ENCODE data around the gene DPF3.

DNA sequence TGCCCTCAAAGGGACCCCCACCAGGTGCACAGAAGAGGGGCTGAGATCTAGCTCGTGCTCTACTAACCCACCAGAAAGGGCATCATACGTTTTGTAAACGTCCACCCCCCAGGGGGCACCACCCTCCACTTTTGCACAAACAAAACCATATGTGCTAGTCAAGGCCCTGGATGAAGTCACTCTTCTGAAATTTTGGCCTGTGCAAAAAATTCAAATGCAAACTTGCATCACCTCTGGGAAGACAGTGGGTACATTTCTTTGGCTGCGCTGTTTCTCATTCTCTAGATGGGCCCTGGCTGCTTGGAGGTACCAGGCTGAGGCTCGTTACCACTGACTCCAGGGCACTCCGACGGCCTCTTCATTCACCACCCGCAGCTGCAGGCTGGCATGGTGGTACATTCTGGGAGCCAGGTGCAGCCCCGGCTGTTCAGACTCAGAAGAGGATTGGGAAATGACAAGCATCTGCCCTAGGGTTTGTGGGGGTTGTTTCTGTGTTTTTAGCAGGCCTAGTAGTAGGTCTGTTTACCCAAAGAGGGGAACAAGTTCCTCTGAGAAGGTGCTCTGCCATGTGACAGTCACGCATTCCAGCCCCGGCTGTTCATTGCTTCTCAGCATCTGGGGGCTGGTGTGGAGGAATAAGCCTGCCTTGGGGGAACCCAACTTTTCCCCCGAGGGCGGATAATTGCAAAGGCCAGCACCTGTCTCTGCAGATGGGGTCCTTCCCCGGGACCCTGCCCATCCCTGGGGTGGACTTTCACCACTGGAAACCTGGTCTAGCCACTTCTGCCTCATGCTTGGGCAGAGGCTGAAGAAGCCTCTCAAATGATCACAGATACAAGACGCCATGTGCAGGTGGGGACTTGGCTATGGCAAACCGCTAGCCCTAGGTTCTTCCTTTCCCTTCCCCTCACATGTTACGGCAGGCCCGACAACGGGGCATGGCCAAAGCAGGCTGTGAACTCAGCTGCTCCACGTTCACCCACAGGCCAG, 147.6 kb downstream of the DPF3 start:
- TF ChIP-seq, protein P1, sequence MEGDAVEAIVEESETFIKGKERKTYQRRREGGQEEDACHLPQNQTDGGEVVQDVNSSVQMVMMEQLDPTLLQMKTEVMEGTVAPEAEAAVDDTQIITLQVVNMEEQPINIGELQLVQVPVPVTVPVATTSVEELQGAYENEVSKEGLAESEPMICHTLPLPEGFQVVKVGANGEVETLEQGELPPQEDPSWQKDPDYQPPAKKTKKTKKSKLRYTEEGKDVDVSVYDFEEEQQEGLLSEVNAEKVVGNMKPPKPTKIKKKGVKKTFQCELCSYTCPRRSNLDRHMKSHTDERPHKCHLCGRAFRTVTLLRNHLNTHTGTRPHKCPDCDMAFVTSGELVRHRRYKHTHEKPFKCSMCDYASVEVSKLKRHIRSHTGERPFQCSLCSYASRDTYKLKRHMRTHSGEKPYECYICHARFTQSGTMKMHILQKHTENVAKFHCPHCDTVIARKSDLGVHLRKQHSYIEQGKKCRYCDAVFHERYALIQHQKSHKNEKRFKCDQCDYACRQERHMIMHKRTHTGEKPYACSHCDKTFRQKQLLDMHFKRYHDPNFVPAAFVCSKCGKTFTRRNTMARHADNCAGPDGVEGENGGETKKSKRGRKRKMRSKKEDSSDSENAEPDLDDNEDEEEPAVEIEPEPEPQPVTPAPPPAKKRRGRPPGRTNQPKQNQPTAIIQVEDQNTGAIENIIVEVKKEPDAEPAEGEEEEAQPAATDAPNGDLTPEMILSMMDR (IDR thresholded peaks at IDR 0.05; ENCODE audit: low read length), result no peak
- no peak for TF ChIP-seq EZH2 (optimal IDR thresholded peaks at IDR 0.05; ENCODE audit: low read depth, low read length)
